Measurements from ENCODE around the gene ABCC3.

DNA sequence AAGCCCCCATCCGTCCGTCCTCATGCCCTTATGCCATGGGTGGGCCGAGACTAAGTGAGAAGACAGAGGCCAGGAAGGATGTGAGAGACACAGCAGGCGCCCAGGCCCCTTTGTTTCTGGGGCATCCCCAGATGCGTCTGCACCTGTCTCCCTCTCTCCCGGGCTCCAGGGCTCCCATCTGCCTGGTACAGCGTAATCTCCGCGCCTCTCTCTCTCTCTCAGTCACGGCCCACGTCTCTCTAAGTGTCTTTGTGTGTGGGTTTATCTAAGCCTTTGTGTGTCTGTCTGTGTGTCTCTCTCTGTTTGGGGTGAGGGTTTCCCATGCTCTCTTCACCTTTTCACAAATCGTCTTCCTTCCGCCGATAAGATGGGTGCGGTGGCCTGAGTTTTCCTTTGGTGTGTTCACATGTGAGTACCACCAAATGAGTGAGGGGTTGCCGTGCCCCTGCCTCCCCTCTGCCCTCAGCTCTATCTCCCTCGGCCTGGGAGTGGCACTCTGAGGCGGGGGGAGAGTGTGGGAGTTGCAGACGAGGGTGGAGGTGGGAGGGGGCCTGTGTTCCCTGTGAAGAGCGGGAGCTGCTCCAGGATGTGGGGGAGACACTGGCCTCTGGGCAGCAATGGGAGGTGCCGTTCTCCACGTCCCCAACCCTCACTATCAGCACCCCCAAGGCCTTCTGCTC lies 25.8 kb upstream of the ABCC3 start:
- TF ChIP-seq CTCF (IDR thresholded peaks at IDR 0.05) (no peak), POLR2A (IDR thresholded peaks at IDR 0.05) (no peak)

Measured in upper lobe of left lung (tissue), 4 donors.